Activated B cell treated with CpG ODN at 0.5 μM for 24 hours (primary cell): ENCODE results near the gene NAIF1. TPM values are rescaled to one million over a fixed set of nuclear protein-coding genes. Genes with fewer than 3 reads are reported as not detected.
A peak's percentile ranks its signal among the peaks of the same experiment; 100 is the strongest.
"Not testable (repeated sequence)": the region's sequence is repeated elsewhere in the genome, so short reads cannot be mapped to it uniquely, and the experiment has no call there.

Source experiments
- ATAC-seq: fragments of 200-7000 bp; cut with Tn5 transposase; one replicate; pipeline ENCODE4 v1.10.0; 2021; ENCODE audit warnings: low read depth, mild to moderate bottlenecking, moderate library complexity
- CTCF ChIA-PET: fragments of 350-600 bp; sonication (Branson Sonifier 250); formaldehyde crosslinking; loops from one replicate; lab custom pipeline; 2021; ENCODE audit warnings: antibody characterized with exemption; lab: Charles Lee
- POLR2A ChIA-PET: fragments of 350-600 bp; sonication (Branson Sonifier 250); formaldehyde crosslinking; loops from one replicate; lab custom pipeline; 2021; ENCODE audit warnings: antibody characterized with exemption; lab: Charles Lee
- DNase-seq: peaks from one replicate; pipeline ENCODE4 v3.0.0; 2022
- H3K27ac Mint-ChIP-seq: one replicate; pipeline ENCODE4 v1.8.0; 2020; ENCODE audit warnings: mixed read lengths
- H3K27me3 Mint-ChIP-seq: one replicate; pipeline ENCODE4 v1.8.0; 2021; ENCODE audit warnings: mixed read lengths
- H3K36me3 Mint-ChIP-seq: one replicate; pipeline ENCODE4 v1.8.0; 2021; ENCODE audit warnings: low read depth, mixed read lengths
- H3K4me1 Mint-ChIP-seq: one replicate; pipeline ENCODE4 v1.8.0; 2021; ENCODE audit warnings: mixed read lengths
- H3K4me3 Mint-ChIP-seq: one replicate; pipeline ENCODE4 v1.8.0; 2020; ENCODE audit warnings: mild to moderate bottlenecking, mixed read lengths
- H3K9me3 Mint-ChIP-seq: one replicate; pipeline ENCODE4 v1.8.0; 2020; ENCODE audit warnings: mixed read lengths
- CTCF ChIP-seq: fragments of 200-600 bp; IDR thresholded peaks from one replicate; pipeline ENCODE4 v1.8.0; 2022; ENCODE audit warnings: antibody characterized with exemption, mild to moderate bottlenecking
- intact Hi-C: fragments of 100-400 bp; cut with micrococcal nuclease; formaldehyde crosslinking; loops from one replicate; pipeline ENCODE4 v1.15.1; 2024
- total RNA-seq: library from RNA; stranded (reverse); gene quantifications from 2 replicates; pipeline ENCODE4 v1.2.3, GENCODE V29; 2022

NAIF1 gene
- total RNA-seq, 1 donor from 2014 or later, result 10.4 TPM

DNA sequence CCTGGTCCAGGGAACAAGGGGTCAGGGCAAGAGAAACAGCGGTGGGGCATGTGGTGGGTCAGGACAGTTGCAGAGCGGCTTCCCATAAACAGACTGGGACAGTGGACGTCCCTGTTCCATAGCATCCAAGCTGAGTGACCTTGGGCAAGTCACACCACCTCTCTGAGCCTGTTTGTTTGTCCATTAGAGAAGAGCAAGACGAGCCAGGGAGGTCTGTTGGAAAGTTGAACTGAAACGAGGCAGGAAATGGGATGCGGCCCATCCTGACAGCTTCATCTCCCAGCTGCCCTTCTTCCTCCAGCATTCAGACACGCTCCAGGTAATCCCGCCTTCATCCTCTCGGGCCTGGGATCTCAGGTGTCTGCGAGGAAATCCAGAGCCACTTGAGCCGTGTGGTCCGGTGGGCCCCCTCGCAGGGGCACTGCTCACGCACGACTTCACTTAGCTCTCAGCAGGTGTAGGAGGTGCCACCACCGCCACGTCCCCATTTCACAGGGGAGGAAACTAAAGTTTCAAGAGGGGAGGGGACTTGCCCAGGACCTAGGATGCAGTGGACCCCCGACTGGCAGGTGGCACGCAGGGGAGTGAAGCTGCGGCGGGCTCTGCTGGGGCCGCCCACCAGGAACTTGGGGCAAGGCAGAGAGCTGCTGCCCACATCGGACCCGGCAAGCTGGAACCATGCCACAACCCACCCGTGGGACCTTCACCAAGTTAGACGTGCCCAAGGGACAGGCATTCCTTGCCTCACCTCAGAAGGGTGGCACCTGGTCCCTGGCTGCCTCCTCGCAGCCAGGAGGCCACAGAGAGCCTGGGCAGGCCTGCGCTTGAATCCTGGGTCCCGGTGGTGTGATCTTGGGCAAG, 47.4 kb upstream of the NAIF1 start:
- peaks cover 42% of the 10 kb centered on the region for H3K4me1 Mint-ChIP-seq
- peak overlapping the region; percentile 92 for H3K27ac Mint-ChIP-seq
- no peak for TF ChIP-seq CTCF
- ChIA-PET POLR2A (interaction anchor here (0.6 to 2.2 kb wide), 13 partner anchors 20 to 208 kb away, joined by 3 to 15 read pairs (median 6); partner anchors contain the start of genes BBLN, EEIG1 and NAIF1), CTCF (interaction anchor here (0.5 to 4.3 kb wide), 4 partner anchors 21 to 430 kb away, joined by 3 to 32 read pairs (median 4); no protein-coding TSS in a partner anchor)
- no peak for DNase-seq
- ATAC-seq, result no peak
- peaks cover 31% of the 10 kb centered on the region for H3K36me3 Mint-ChIP-seq
- intact Hi-C loops, result loop anchor here (1.0 to 5.0 kb wide), 4 partner anchors 14 to 132 kb away; partner anchors contain the start of gene EEIG1
- no peaks in the 10 kb centered on the region for H3K9me3 Mint-ChIP-seq
- no peaks in the 10 kb centered on the region for H3K27me3 Mint-ChIP-seq
- H3K4me3 Mint-ChIP-seq, result no peak overlapping the region

GRCh38 chr9:128113526-128114325, 46.6 kb upstream of the NAIF1 start:
- H3K4me1 Mint-ChIP-seq, result peaks cover 42% of the 10 kb centered on the region
- ChIA-PET CTCF (interaction anchor here (1.7 to 4.3 kb wide), 2 partner anchors 20 to 79 kb away, joined by 4 to 32 read pairs; no protein-coding TSS in a partner anchor), POLR2A (interaction anchor here (0.7 to 1.8 kb wide), 6 partner anchors 15 to 207 kb away, joined by 3 to 7 read pairs (median 4); no protein-coding TSS in a partner anchor)
- H3K9me3 Mint-ChIP-seq, result no peaks in the 10 kb centered on the region
- DNase-seq (no peak), ATAC-seq (no peak)
- H3K36me3 Mint-ChIP-seq, result peaks cover 36% of the 10 kb centered on the region
- no peak for TF ChIP-seq CTCF
- intact Hi-C loops, result no loop called here
- H3K4me3 Mint-ChIP-seq, result no peak overlapping the region
- H3K27ac Mint-ChIP-seq, result peak overlapping the region; percentile 61
- no peaks in the 10 kb centered on the region for H3K27me3 Mint-ChIP-seq

GRCh38 chr9:128111726-128112125, 44.6 kb upstream of the NAIF1 start:
- Mint-ChIP-seq H3K4me1 (peaks cover 30% of the 10 kb centered on the region), H3K36me3 (peaks cover 55% of the 10 kb centered on the region), H3K27ac (peak overlapping the region; percentile 20)
- H3K4me3 Mint-ChIP-seq, H3K9me3 Mint-ChIP-seq, intact Hi-C loops, DNase-seq, H3K27me3 Mint-ChIP-seq, ATAC-seq, CTCF ChIA-PET: not testable (repeated sequence)
- POLR2A ChIA-PET, result interaction anchor here (0.7 kb wide), 1 partner anchor 377 kb away, joined by 4 read pairs; the partner anchor contains the start of gene TOR2A

DNA sequence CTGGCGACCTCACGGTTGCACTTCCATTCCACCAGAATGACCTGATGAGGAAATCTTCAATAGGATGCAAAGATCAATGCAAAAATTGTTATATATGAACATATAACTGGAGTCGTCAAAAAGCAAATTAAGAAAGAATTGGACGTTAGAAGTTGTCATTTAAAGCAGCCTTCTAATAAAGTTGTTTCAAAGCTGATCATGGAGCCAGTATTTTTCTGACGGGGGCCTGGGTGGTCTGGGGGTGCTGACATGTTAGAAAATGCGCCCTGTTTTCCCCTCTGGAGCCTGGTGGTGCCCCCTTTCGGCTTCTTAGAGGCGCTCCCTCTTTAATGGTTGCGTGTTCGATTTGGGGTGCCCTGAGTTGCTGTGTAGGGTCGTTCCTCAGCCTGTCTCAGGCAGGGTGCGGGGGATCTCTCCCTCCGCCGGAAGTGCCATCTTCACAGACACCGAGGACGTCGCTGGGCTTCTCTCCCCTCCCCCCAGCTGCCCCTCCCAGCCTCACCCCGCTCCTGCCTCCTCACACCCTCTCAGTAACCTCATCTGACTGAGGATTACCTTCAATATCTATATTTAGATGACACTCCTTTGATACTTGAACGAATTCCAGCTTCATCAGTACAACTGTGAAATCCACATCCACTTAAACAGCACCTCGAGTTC, 42.1 kb upstream of the NAIF1 start:
- Mint-ChIP-seq H3K27me3 (no peaks in the 10 kb centered on the region), H3K27ac (no peak overlapping the region), H3K9me3 (no peaks in the 10 kb centered on the region), H3K4me3 (no peak overlapping the region), H3K36me3 (peaks cover 64% of the 10 kb centered on the region), H3K4me1 (peaks cover 5% of the 10 kb centered on the region)
- no peak for TF ChIP-seq CTCF
- ChIA-PET POLR2A (no interaction called here), CTCF (no interaction called here)
- ATAC-seq (no peak), DNase-seq (no peak)
- intact Hi-C loops, result no loop called here
